ENCODE data around the gene COL18A1. TPM values are rescaled to one million over a fixed set of nuclear protein-coding genes. Genes with fewer than 3 reads are reported as not detected.

The COL18A1 gene
- total and polyA plus RNA-seq, 2 of the 8 experiments (the other 6 are each of a cell fraction or from before 2014, with no cell fraction given), result 145 to 201 TPM

GRCh38 chr21:45453308-45453950, 48.5 kb downstream of the COL18A1 start (continued):
- no peak for TF ChIP-seq CBX8 (IDR thresholded peaks at IDR 0.05; ENCODE audit: borderline replicate concordance, low read depth, low read length)

All from H1 (cell line).